Measurements from ENCODE around the gene TNS1. TPM values are rescaled to one million over a fixed set of nuclear protein-coding genes. Genes with fewer than 3 reads are reported as not detected.

TNS1 gene
- total RNA-seq, 1 experiment from 2014 or later, result 3.4 TPM

DNA sequence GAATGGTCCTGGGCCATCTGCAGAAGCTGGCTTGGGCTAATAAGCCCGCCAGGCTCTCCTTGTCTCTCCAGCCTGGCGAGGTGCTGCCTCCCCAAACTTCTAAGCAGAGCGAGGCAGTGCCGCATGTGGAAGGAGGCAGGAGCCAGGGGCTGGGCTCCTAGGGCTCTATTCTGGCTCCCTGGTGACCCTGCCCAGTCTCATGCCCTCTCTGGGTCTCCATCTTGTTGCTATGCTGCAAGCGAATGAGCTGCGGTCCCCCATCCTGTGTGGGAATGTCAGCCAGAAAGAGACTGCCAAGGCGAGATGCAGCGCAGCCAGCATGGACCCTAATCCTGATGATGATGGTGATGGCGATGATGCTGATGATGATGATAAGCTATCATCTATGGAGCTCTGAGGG, 48.7 kb downstream of the TNS1 start:
- H4K20me1 ChIP-seq (ENCODE audit: control insufficient read depth, insufficient read depth, insufficient read length), result no peaks in the 10 kb centered on the region

More for the DNA sequence above, 48.7 kb downstream of the TNS1 start:
- Histone ChIP-seq H3K27me3 (ENCODE audit: insufficient read depth, low read length) (no peaks in the 10 kb centered on the region), H3K23ac (ENCODE audit: insufficient read length, low read depth, low read length) (no peak overlapping the region), H3K4me2 (ENCODE audit: insufficient read depth, insufficient read length, low read length) (no peak overlapping the region), H3K56ac (ENCODE audit: insufficient read length, low read depth, low read length) (no peak overlapping the region), H4K8ac (replicated peaks; ENCODE audit: insufficient read length, low read depth, low read length) (no peak overlapping the region), H2BK12ac (ENCODE audit: insufficient read length, low read depth, low read length) (no peak overlapping the region), H2BK120ac (ENCODE audit: low read depth, low read length, poor library complexity, severe bottlenecking) (no peak overlapping the region), H3K27ac (ENCODE audit: insufficient read length, low read depth, low read length) (no peak overlapping the region), H4K5ac (ENCODE audit: insufficient read length, low read depth, low read length) (no peak overlapping the region), H2BK20ac (ENCODE audit: low read depth, low read length, poor library complexity, severe bottlenecking) (no peak overlapping the region), H2AFZ (ENCODE audit: low read length) (no peak overlapping the region), H3K14ac (ENCODE audit: insufficient read depth, low read length) (no peak overlapping the region; the same call in 1 of the 2 replicates), H3K4ac (ENCODE audit: low read depth, low read length) (no peak overlapping the region), H3K9me3 (ENCODE audit: control insufficient read depth, low read depth, low read length) (no peaks in the 10 kb centered on the region), H3K79me1 (ENCODE audit: insufficient read depth, low read depth, low read length, poor library complexity, severe bottlenecking) (no peaks in the 10 kb centered on the region), H3K79me2 (ENCODE audit: insufficient read depth, low read length) (no peaks in the 10 kb centered on the region), H2BK15ac (ENCODE audit: low read depth, low read length) (no peak overlapping the region), H3K18ac (ENCODE audit: insufficient read length, low read depth, low read length) (no peak overlapping the region), H2BK5ac (ENCODE audit: insufficient read length, low read length) (no peak overlapping the region), H3K4me1 (ENCODE audit: insufficient read depth, low read length) (no peaks in the 10 kb centered on the region; the same call in 1 of the 2 replicates), H3K9ac (ENCODE audit: extremely low read depth, insufficient read length, low read length) (no peak overlapping the region), H4K91ac (ENCODE audit: insufficient read length, low read depth, low read length) (no peak overlapping the region), H3T11ph (ENCODE audit: low read length) (no peak overlapping the region), H2AK5ac (ENCODE audit: insufficient read length, low read length) (no peak overlapping the region), H3K23me2 (ENCODE audit: insufficient read length, low read depth, low read length, poor library complexity, severe bottlenecking) (no peaks in the 10 kb centered on the region)
- Mint-ChIP-seq H3K4me1 (peaks cover 14% of the 10 kb centered on the region in 2 experiments), H3K27ac (no peak overlapping the region), H3K9me3 (no peaks in the 10 kb centered on the region), H3K36me3 (ENCODE audit: insufficient read depth in 1 of 3, low read depth in 3 of 3) (no peaks in the 10 kb centered on the region), H3K4me3 (no peak overlapping the region), H3K27me3 (ENCODE audit: low read depth) (peaks cover 4% of the 10 kb centered on the region)
- TF ChIP-seq, protein P1, sequence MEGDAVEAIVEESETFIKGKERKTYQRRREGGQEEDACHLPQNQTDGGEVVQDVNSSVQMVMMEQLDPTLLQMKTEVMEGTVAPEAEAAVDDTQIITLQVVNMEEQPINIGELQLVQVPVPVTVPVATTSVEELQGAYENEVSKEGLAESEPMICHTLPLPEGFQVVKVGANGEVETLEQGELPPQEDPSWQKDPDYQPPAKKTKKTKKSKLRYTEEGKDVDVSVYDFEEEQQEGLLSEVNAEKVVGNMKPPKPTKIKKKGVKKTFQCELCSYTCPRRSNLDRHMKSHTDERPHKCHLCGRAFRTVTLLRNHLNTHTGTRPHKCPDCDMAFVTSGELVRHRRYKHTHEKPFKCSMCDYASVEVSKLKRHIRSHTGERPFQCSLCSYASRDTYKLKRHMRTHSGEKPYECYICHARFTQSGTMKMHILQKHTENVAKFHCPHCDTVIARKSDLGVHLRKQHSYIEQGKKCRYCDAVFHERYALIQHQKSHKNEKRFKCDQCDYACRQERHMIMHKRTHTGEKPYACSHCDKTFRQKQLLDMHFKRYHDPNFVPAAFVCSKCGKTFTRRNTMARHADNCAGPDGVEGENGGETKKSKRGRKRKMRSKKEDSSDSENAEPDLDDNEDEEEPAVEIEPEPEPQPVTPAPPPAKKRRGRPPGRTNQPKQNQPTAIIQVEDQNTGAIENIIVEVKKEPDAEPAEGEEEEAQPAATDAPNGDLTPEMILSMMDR (conservative IDR thresholded peaks at IDR 0.05), result no peak
- no CpG with 5 or more reads among the region's 9 CpGs for WGBS (ENCODE audit: extremely low coverage, insufficient read length, low lambda C conversion rate)
- DNase-seq, result no peak
